NCI-H774 (cell line): ENCODE measurements around the gene PILRB.

ENCODE experiments used
- DNase-seq: peaks from one replicate; lab custom pipeline; 2025; lab: John Stamatoyannopoulos, UW

Gene PILRB

DNA sequence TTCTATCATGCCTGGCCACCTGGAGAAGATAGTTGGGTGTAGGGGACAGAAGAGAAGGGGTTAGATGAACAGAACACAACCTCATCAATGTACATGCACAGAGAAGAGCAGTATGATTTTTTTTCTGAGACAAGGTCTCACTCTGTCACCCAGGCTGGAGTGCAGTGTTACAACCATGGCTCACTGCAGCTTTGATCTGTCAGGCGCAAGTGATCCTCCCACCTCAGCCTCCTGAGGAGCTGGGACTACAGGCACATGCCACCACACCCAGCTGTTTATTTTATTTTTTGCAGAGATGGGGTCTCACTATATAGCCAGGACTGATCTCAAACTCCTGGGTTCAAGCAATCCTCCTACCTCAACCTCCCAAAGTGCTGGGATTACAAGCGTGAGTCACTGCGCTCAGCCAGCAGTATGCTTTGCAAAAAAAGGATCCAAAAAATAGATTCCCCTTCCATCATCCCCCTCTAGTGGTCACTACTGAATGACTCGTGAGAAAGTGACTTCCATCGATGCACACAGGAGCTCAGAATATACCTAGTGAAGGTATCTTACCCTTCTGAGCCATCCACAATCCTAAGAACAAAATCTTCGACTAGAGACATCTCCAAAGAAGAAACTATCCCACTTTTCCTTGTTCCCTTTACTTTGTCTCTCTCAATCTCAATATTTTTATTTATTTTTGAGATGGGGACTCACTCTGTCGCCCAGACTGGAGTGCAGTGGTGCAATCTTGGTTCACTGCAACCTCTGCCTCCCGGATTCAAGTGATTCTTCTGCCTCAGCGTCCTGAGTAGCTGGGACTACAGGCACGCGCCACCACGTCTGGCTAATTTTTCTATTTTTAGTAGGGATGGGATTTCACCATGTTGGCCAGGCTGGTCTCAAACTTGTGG is 49.6 kb downstream of the PILRB start:
- no peak for DNase-seq

DNA sequence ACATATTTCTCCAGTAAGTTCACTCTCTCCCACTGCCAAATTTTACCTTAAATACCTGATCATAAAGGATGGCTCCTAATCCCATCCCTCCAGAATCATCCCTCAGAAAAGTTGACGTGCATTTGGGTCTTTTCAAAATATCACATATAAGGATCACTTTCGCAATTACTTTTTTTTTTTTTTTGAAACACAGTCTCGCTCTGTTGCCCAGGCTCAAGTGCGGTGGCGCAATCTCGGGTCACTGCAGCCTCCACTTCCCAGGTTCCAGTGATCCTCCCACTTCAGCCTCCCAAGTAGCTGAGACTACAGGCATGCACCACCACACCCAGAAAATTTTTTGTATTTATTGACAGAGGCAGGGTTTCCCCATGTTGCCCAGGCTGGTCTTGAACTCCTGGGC is 53.2 kb downstream of the PILRB start:
- DNase-seq, result no peak

DNA sequence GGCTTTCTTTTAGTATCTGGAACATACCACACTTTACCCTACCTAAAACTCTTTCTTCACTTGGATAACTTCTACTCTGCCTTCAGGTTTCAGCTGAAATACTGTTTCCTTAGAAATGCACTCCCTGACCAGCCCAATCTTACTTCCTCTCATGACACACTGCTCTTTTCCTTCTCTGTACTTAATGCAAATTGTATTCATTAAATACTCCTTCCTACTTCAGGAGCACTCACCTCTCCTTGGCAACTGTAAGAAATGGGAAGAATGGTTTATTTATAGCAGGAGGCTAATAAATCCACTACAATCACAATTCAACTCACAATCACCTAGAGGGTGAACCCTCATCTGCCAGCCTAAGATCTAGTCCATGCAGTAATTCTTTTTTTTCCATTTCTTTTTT is 55.4 kb downstream of the PILRB start:
- no peak for DNase-seq

DNA sequence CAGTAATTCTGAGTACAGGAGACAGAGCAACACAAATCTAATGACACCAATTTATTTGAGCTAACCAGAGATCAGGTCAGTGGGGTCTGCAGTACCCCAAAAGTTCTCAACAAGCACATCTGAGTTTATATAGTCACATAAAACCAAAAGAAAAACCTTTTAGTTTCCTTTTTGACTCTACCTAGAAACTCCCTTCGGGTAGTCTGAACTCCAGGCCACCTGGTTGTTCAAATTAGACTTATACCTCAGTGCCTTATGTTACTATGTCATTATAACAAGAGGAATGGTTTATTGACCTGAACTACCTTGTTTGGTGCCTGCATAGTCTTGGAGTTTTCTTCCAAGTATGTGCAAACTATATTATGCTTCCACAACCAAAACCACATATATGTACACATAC is 56.0 kb downstream of the PILRB start:
- DNase-seq, result no peak

DNA sequence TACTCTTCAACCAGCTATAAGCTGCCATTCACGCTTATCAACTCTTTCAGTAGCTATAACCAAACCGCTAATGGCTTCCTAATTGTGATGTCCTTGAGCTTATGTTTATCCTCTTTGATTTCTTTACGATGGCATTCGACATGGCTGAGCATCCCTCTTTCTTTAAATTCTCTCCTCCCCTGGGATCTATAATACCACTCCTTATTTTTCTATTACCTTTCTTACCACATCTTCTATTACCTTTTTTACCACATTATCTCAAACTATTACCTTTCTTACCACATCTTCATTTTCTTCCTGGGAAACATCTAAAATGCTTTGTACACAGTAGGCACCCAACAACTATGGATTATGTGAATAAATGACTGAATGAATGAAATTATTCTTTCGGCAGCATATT is 57.5 kb downstream of the PILRB start:
- DNase-seq, result no peak
